B cell (primary cell): Measurements from ENCODE around the gene TAS2R40. TPM values are rescaled to one million over a fixed set of nuclear protein-coding genes. Genes with fewer than 3 reads are reported as not detected.

ENCODE experiments used
- ATAC-seq: fragments of 200-7000 bp; cut with Tn5 transposase; one replicate; pipeline ENCODE4 v1.10.0; 2021; ENCODE audit warnings: low read depth, mild to moderate bottlenecking, moderate number of reproducible peaks, moderate library complexity
- CTCF ChIA-PET: fragments of 350-600 bp; sonication (Branson Sonifier 250); formaldehyde crosslinking; loops from one replicate; lab custom pipeline; 2021; ENCODE audit warnings: antibody characterized with exemption, inconsistent platforms; lab: Charles Lee
- POLR2A ChIA-PET: fragments of 350-600 bp; sonication (Branson Sonifier 250); formaldehyde crosslinking; loops from one replicate; lab custom pipeline; 2021; ENCODE audit warnings: antibody characterized with exemption; lab: Charles Lee
- DNase-seq: peaks from one replicate; pipeline ENCODE4 v3.0.0; 2013
- H2AFZ ChIP-seq: 2 replicates; pipeline ENCODE4 v1.6.1; 2012; ENCODE audit warnings: mild to moderate bottlenecking, low read depth, low read length; ENCODE audit not compliant: insufficient read depth, poor library complexity, severe bottlenecking
- H3K27ac ChIP-seq, 2 donors: 1 replicate in 1 of 2; 2 replicates in 1 of 2; pipeline ENCODE4 v1.5.1; 2012 to 2013; ENCODE audit warnings: low read length in 2 of 2, mild to moderate bottlenecking in 2 of 2, moderate library complexity in 1 of 2
- H3K27me3 ChIP-seq, 4 experiments: fragments of 200-600 bp in 1 of 4; sonication (generic) in 1 of 4; replicated peaks in 1 of 4; 1 replicate in 2 of 4; 2 replicates in 2 of 4; pipeline versions ENCODE4 v1.6.1 to v1.7.0; 2013 to 2016; ENCODE audit warnings: low read length in 3 of 4, mild to moderate bottlenecking in 2 of 4, mixed read lengths in 1 of 4, moderate library complexity in 1 of 4; ENCODE audit not compliant: insufficient read depth in 4 of 4, control insufficient read depth in 3 of 4; ENCODE audit errors: control extremely low read depth in 1 of 4
- H3K36me3 ChIP-seq, 2 experiments: replicated peaks in 1 of 2; 1 replicate in 1 of 2; 2 replicates in 1 of 2; pipeline versions ENCODE4 v1.6.1 to v1.7.1; 2013; ENCODE audit warnings: low read length in 1 of 2; ENCODE audit not compliant: insufficient read depth in 2 of 2, control insufficient read depth in 1 of 2; ENCODE audit errors: control extremely low read depth in 1 of 2, extremely low read depth in 1 of 2
- H3K4me1 ChIP-seq, 2 donors: fragments of 200-600 bp in 1 of 2; sonication (generic) in 1 of 2; 1 replicate in 1 of 2; 2 replicates in 1 of 2; pipeline versions ENCODE4 v1.5.1 to v1.6.1; 2013 to 2017; ENCODE audit warnings: low read length in 2 of 2; ENCODE audit not compliant: control insufficient read depth in 2 of 2, insufficient read depth in 2 of 2
- H3K4me2 ChIP-seq: replicated peaks from 2 replicates; pipeline ENCODE3; 2012; ENCODE audit warnings: mild to moderate bottlenecking, low read depth, low read length; ENCODE audit not compliant: poor library complexity, severe bottlenecking
- H3K4me3 ChIP-seq, 5 experiments: fragments of 200-600 bp in 1 of 5; sonication (generic) in 1 of 5; 1 replicate in 3 of 5; 2 replicates in 2 of 5; pipeline versions ENCODE4 v1.5.1 to v1.7.0; 2011 to 2016; ENCODE audit warnings: low read length in 4 of 5, mild to moderate bottlenecking in 4 of 5, low read depth in 2 of 5, control low read depth in 1 of 5, moderate library complexity in 1 of 5; ENCODE audit not compliant: insufficient read depth in 1 of 5; ENCODE audit errors: control extremely low read depth in 1 of 5, extremely low read depth in 1 of 5
- H3K79me2 ChIP-seq: fragments of 200-600 bp; sonication (generic); one replicate; pipeline ENCODE4 v1.6.0; 2016; ENCODE audit warnings: low read length; ENCODE audit not compliant: control insufficient read depth, insufficient read depth
- H3K9ac ChIP-seq: fragments of 200-600 bp; sonication (generic); 2 replicates; pipeline ENCODE4 v1.6.1; 2017; ENCODE audit warnings: mild to moderate bottlenecking, low read length, moderate library complexity
- H3K9me3 ChIP-seq, 3 donors: one replicate each; pipeline versions ENCODE4 v1.6.1 to v1.7.1; 2013; ENCODE audit warnings: low read length in 2 of 3; ENCODE audit not compliant: control insufficient read depth in 2 of 3, insufficient read depth in 1 of 3; ENCODE audit errors: control extremely low read depth in 1 of 3
- H4K20me1 ChIP-seq: 2 replicates; pipeline ENCODE4 v1.6.0; 2012; ENCODE audit warnings: mild to moderate bottlenecking, low read length; ENCODE audit not compliant: insufficient read depth, control insufficient read depth, poor library complexity, severe bottlenecking
- H3K27ac Mint-ChIP-seq: one replicate; pipeline ENCODE4 v1.8.0; 2021; ENCODE audit warnings: mixed read lengths
- H3K27me3 Mint-ChIP-seq: one replicate; pipeline ENCODE4 v1.8.0; 2021; ENCODE audit warnings: mixed read lengths
- H3K4me1 Mint-ChIP-seq: one replicate; pipeline ENCODE4 v1.8.0; 2021; ENCODE audit warnings: mixed read lengths
- H3K4me3 Mint-ChIP-seq: one replicate; pipeline ENCODE4 v1.8.0; 2021; ENCODE audit warnings: mixed read lengths
- H3K9me3 Mint-ChIP-seq: one replicate; pipeline ENCODE4 v1.8.0; 2022; ENCODE audit warnings: mixed read lengths; ENCODE audit not compliant: insufficient read depth
- CTCF ChIP-seq: fragments of 200-600 bp; IDR thresholded peaks from one replicate; pipeline ENCODE4 v1.8.0; 2022; ENCODE audit warnings: antibody characterized with exemption, mild to moderate bottlenecking
- EZH2 ChIP-seq: IDR thresholded peaks from 2 replicates; pipeline ENCODE4 v1.6.1; 2012; ENCODE audit warnings: borderline replicate concordance, low read depth, mild to moderate bottlenecking, moderate library complexity, low read length; ENCODE audit not compliant: insufficient read depth, poor library complexity, severe bottlenecking
- WGBS: methylation state at CpG from one replicate; pipeline ENCODE4 v1.1.5; 2013; ENCODE audit warnings: missing lambda C conversion rate; ENCODE audit not compliant: insufficient coverage; 5-methylcytosine and 5-hydroxymethylcytosine counted together
- intact Hi-C: fragments of 100-400 bp; cut with micrococcal nuclease; formaldehyde crosslinking; loops from one replicate; pipeline ENCODE4 v1.10.0; 2022
- polyA plus RNA-seq: library from polyadenylated mRNA; depleted of rRNA; stranded (reverse); fragments of >200 nt; gene quantifications from 2 replicates; pipeline ENCODE4 v1.2.3, GENCODE V29; 2012
- total RNA-seq, 2 donors: library from RNA; stranded (reverse); fragments of 120-200 nt in 1 of 2; gene quantifications; 1 replicate in 1 of 2; 2 replicates in 1 of 2; pipeline versions ENCODE4 v1.2.3 to v1.2.4, GENCODE V29; 2013 to 2022

The TAS2R40 gene
- total and polyA plus RNA-seq, 2 donors (not counting 1 experiment from before 2014, with no cell fraction given) = not detected

DNA sequence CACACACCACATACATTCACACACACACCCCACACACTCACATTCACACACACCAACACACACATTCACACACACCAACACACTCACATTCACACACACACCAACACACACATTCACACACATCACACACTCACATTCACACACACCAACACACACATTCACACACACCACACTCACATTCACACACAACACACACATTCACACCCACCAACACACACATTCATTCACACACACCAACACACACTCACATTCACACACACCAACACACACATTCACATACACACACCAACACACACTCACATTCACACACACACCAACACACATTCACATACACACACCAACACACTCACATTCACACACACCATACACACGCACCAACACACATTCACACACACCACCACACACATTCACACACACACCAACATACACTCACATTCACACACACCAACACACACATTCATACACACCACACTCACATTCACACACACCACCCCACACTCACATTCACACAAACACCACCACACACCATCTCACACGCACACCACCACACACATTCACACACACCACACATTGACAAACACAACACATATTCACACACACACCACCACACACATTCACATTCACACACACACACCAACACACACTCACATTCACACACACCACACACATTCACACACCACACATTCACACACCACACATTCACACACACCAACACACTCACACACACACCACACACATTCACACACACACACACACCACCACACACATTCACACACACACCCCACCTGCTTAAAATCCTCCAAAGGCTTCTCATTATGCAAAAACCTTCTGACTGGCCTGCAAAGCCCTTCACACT is 9.0 kb downstream of the TAS2R40 start:
- Histone ChIP-seq H3K4me1 (no peaks in the 10 kb centered on the region), H3K9me3 (peaks cover 0 to 4% (median under 1%) of the 10 kb centered on the region in 3 donors), H2AFZ (no peak overlapping the region), H3K4me2 (no peak overlapping the region), H3K36me3 (no peaks in the 10 kb centered on the region), H3K4me3 (no peak overlapping the region), H4K20me1 (no peaks in the 10 kb centered on the region), H3K27ac (no peak overlapping the region), H3K79me2 (no peaks in the 10 kb centered on the region), H3K27me3 (peaks cover 0 to 4% (median 0%) of the 10 kb centered on the region in 4 experiments), H3K9ac (no peak overlapping the region)
- peaks cover 13% of the 10 kb centered on the region for H3K27me3 Mint-ChIP-seq
- peaks cover under 1% of the 10 kb centered on the region for H3K9me3 Mint-ChIP-seq
- no peak for TF ChIP-seq CTCF
- TF ChIP-seq EZH2 = no peak
- no peak overlapping the region for H3K4me3 Mint-ChIP-seq
- intact Hi-C loops = no loop called here
- DNase-seq = no peak
- H3K27ac Mint-ChIP-seq = no peak overlapping the region
- POLR2A ChIA-PET = no interaction called here
- H3K4me1 Mint-ChIP-seq = no peaks in the 10 kb centered on the region
- CTCF ChIA-PET = interaction anchor here (1.4 to 2.2 kb wide), 3 partner anchors 10 to 48 kb away, joined by 3 to 22 read pairs (median 10); no protein-coding TSS in a partner anchor
- no peak for ATAC-seq
- WGBS = 96% methylated on average over 2 of the region's 2 CpGs
